Mammary epithelial cell (primary cell): Measurements from ENCODE around the gene DCLK2.

Experiments used
- CTCF ChIP-seq, 2 donors: IDR thresholded peaks in 1 of 2; conservative IDR thresholded peaks in 1 of 2; 2 replicates each; pipeline ENCODE4 v1.5.1; 2011 to 2012; ENCODE audit warnings: inconsistent platforms in 2 of 2, low read length in 2 of 2, mild to moderate bottlenecking in 2 of 2, control low read depth in 1 of 2, low read depth in 1 of 2; ENCODE audit not compliant: insufficient read depth in 1 of 2; ENCODE audit errors: extremely low read depth in 1 of 2
- EZH2 ChIP-seq: IDR thresholded peaks from 2 replicates; pipeline ENCODE4 v1.6.1; 2012; ENCODE audit warnings: low read length, inconsistent platforms, borderline replicate concordance

DNA sequence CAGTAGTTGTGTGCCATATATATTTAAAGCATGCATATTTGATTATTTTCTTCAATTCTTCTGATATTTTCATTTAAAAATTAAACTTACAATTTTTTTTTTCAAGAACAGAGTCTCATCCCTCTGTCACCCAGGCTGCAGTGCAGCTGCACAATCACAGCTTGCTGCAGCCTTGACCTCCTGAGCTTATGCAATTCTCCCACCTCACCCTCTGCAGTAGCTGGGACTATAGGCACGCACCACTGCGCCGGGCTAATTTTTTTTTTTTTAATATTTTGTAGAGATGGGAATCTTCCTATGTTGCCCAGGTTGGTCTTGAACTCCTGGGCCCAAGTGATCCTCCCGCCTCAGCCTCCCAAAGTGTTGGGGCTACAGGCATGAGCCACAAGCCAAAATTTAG, 5.8 kb upstream of the DCLK2 start:
- no peak for TF ChIP-seq CTCF (conservative IDR thresholded peaks at IDR 0.05 in 1 of 2, IDR thresholded peaks at IDR 0.05 in 1 of 2; ENCODE audit: extremely low read depth in 1 of 2, insufficient read depth in 1 of 2, low read depth in 1 of 2, low read length in 2 of 2)
- TF ChIP-seq EZH2 = no peak
